Small intestine (tissue), 7 donors: ENCODE results near the gene KLF13. TPM values are rescaled to one million over a fixed set of nuclear protein-coding genes. Genes with fewer than 3 reads are reported as not detected.

Source experiments
- DNase-seq, 2 donors: peaks; one replicate each; pipeline versions ENCODE4 v3.0.0 to v3.0.0-alpha.2; 2013
- FAIRE-seq: peaks from 2 replicates; lab custom pipeline; 2012; peaks lifted over from hg19 to GRCh38; lab: Jason Lieb, UNC
- H3K27ac ChIP-seq, 3 donors: one replicate each; pipeline ENCODE4 v1.5.1; 2013; ENCODE audit warnings: low read length in 2 of 3, mild to moderate bottlenecking in 2 of 3, control low read depth in 1 of 3, inconsistent platforms in 1 of 3, low read depth in 1 of 3, moderate library complexity in 1 of 3
- H3K27me3 ChIP-seq, 3 donors: one replicate each; pipeline ENCODE4 v1.6.1; 2013; ENCODE audit warnings: low read length in 3 of 3, inconsistent platforms in 1 of 3; ENCODE audit not compliant: control insufficient read depth in 3 of 3, insufficient read depth in 3 of 3
- H3K36me3 ChIP-seq, 3 donors: one replicate each; pipeline ENCODE4 v1.6.1; 2013; ENCODE audit warnings: low read length in 3 of 3, inconsistent platforms in 1 of 3, low read depth in 1 of 3, mild to moderate bottlenecking in 1 of 3, moderate library complexity in 1 of 3; ENCODE audit not compliant: control insufficient read depth in 3 of 3, insufficient read depth in 2 of 3
- H3K4me1 ChIP-seq, 3 donors: one replicate each; pipeline ENCODE4 v1.6.1; 2013; ENCODE audit warnings: low read length in 2 of 3, inconsistent platforms in 1 of 3, low read depth in 1 of 3, mild to moderate bottlenecking in 1 of 3, moderate library complexity in 1 of 3; ENCODE audit not compliant: control insufficient read depth in 3 of 3, insufficient read depth in 2 of 3
- H3K4me3 ChIP-seq, 3 donors: one replicate each; pipeline ENCODE4 v1.5.1; 2013; ENCODE audit warnings: low read length in 3 of 3, control low read depth in 1 of 3, inconsistent platforms in 1 of 3, low read depth in 1 of 3, mild to moderate bottlenecking in 1 of 3, moderate library complexity in 1 of 3
- H3K9me3 ChIP-seq, 2 donors: one replicate each; pipeline ENCODE4 v1.6.1; 2013; ENCODE audit warnings: low read depth in 1 of 2, low read length in 1 of 2; ENCODE audit not compliant: control insufficient read depth in 2 of 2, insufficient read depth in 1 of 2
- WGBS, 3 donors: extraction: QIAGEN DNeasy Blood & Tissue Kit; methylation state at CpG; one replicate each; pipeline ENCODE4 v1.1.7; 2013; 5-methylcytosine and 5-hydroxymethylcytosine counted together
- polyA plus RNA-seq, 4 donors: library from polyadenylated mRNA; stranded (reverse) in 3 of 4; unstranded in 1 of 4; fragments of 200-250 nt in 3 of 4; fragments of 120-200 nt in 1 of 4; gene quantifications; one replicate each; pipeline versions ENCODE4 v1.2.1 to v1.2.3, GENCODE V29; 2013
- donor health status: healthy with polysubstance abuse.
- donor health status: control.
- donor health status: control.
- donor health status: Bipolar disorder and iron deficiency.
- donor health status: healthy.

KLF13 gene
- polyA plus RNA-seq, 4 donors = 50.6 to 61.3 (median 51.9) TPM

- 40 to 75% (median 54%) methylated on average over 3 of the region's 3 CpGs for WGBS, 3 donors
- peaks cover 0 to 30% (median 8%) of the 10 kb centered on the region in 3 donors for H3K4me1 ChIP-seq
- H3K4me3 ChIP-seq = no peak overlapping the region
- peak overlapping the region in 1 of 3 donors; percentile 81 for H3K27ac ChIP-seq
- no peaks in the 10 kb centered on the region for H3K27me3 ChIP-seq
- DNase-seq (no peak), FAIRE-seq (no peak)
- H3K9me3 ChIP-seq = no peaks in the 10 kb centered on the region
- H3K36me3 ChIP-seq = no peaks in the 10 kb centered on the region
Measured at GRCh38 chr15:31296219-31296645, 30.4 kb upstream of the KLF13 start.

GRCh38 chr15:31296646-31297574 lies 29.7 kb upstream of the KLF13 start:
- H3K27ac ChIP-seq = peak overlapping the region; percentile 42 to 81 (median 72)
- H3K27me3 ChIP-seq = no peaks in the 10 kb centered on the region
- no peak for FAIRE-seq
- no peaks in the 10 kb centered on the region for H3K36me3 ChIP-seq
- H3K9me3 ChIP-seq = no peaks in the 10 kb centered on the region
- H3K4me3 ChIP-seq = no peak overlapping the region
- WGBS, 3 donors = 19 to 48% (median 47%) methylated on average over 13 of the region's 13 CpGs
- H3K4me1 ChIP-seq = peaks cover 0 to 30% (median 8%) of the 10 kb centered on the region in 3 donors
- DNase-seq = peak; percentile 83 to 90

GRCh38 chr15:31297575-31298456 lies 28.8 kb upstream of the KLF13 start:
- WGBS, 3 donors = 33 to 76% (median 46%) methylated on average over 14 of the region's 14 CpGs
- DNase-seq = peak; percentile 86 to 92
- no peaks in the 10 kb centered on the region for H3K9me3 ChIP-seq
- no peak for FAIRE-seq
- H3K4me3 ChIP-seq = no peak overlapping the region
- H3K36me3 ChIP-seq = no peaks in the 10 kb centered on the region
- H3K27ac ChIP-seq = peak overlapping the region; percentile 42 to 81 (median 72)
- peaks cover 0 to 30% (median 8%) of the 10 kb centered on the region in 3 donors for H3K4me1 ChIP-seq
- H3K27me3 ChIP-seq = no peaks in the 10 kb centered on the region

GRCh38 chr15:31298707-31299172 lies 27.9 kb upstream of the KLF13 start:
- FAIRE-seq = no peak
- no peaks in the 10 kb centered on the region for H3K36me3 ChIP-seq
- H3K4me3 ChIP-seq = no peak overlapping the region
- no peaks in the 10 kb centered on the region for H3K9me3 ChIP-seq
- H3K4me1 ChIP-seq = peaks cover 0 to 33% (median 8%) of the 10 kb centered on the region in 3 donors
- no peak for DNase-seq
- H3K27ac ChIP-seq = no peak overlapping the region
- WGBS, 3 donors = 50 to 75% (median 68%) methylated on average over 11 of the region's 11 CpGs
- H3K27me3 ChIP-seq = no peaks in the 10 kb centered on the region

- peaks cover 0 to 33% (median 8%) of the 10 kb centered on the region in 3 donors for H3K4me1 ChIP-seq
- no peaks in the 10 kb centered on the region for H3K36me3 ChIP-seq
- H3K27ac ChIP-seq = no peak overlapping the region
- no peaks in the 10 kb centered on the region for H3K27me3 ChIP-seq
- no peak for DNase-seq
- no peak overlapping the region for H3K4me3 ChIP-seq
- FAIRE-seq = no peak
- 57 to 64% (median 64%) methylated on average over 10 of the region's 10 CpGs for WGBS, 3 donors
- no peaks in the 10 kb centered on the region for H3K9me3 ChIP-seq
Measured at GRCh38 chr15:31300208-31300661, 26.4 kb upstream of the KLF13 start.

- no peak overlapping the region for H3K4me3 ChIP-seq
- FAIRE-seq (no peak), DNase-seq (no peak)
- peaks cover 0 to 32% (median 8%) of the 10 kb centered on the region in 3 donors for H3K4me1 ChIP-seq
- WGBS, 3 donors = 73 to 89% (median 84%) methylated on average over 15 to 16 of the region's 16 CpGs
- H3K27ac ChIP-seq = no peak overlapping the region
- H3K9me3 ChIP-seq = no peaks in the 10 kb centered on the region
- H3K36me3 ChIP-seq = no peaks in the 10 kb centered on the region
- peaks cover 0 to 2% (median 0%) of the 10 kb centered on the region in 3 donors for H3K27me3 ChIP-seq
Measured at GRCh38 chr15:31300981-31301672, 25.5 kb upstream of the KLF13 start.

GRCh38 chr15:31301673-31301990 lies 25.0 kb upstream of the KLF13 start:
- Histone ChIP-seq H3K4me1 (peaks cover 0 to 27% (median 8%) of the 10 kb centered on the region in 3 donors), H3K4me3 (no peak overlapping the region), H3K27ac (no peak overlapping the region), H3K36me3 (no peaks in the 10 kb centered on the region), H3K9me3 (no peaks in the 10 kb centered on the region), H3K27me3 (peaks cover 0 to 6% (median 0%) of the 10 kb centered on the region in 3 donors)
- FAIRE-seq (no peak), DNase-seq (no peak)
- WGBS, 3 donors = 74 to 88% (median 81%) methylated on average over 4 of the region's 4 CpGs
